Adrenal gland (tissue), 5 donors: ENCODE results near the gene HS2ST1.
"Not testable (repeated sequence)": the region's sequence is repeated elsewhere in the genome, so short reads cannot be mapped to it uniquely, and the experiment has no call there.

Experiments
- CTCF ChIP-seq, 6 experiments: fragments of 450-650 bp in 4 of 6; fragments of 200-600 bp in 2 of 6; sonication (generic) in 1 of 6; IDR thresholded peaks; 1 replicate in 5 of 6; 2 replicates in 1 of 6; pipeline versions ENCODE4 v1.5.1 to v1.8.0; 2016 to 2021; ENCODE audit warnings: antibody characterized with exemption in 6 of 6, mild to moderate bottlenecking in 2 of 6, moderate library complexity in 1 of 6
- POLR2A ChIP-seq, 2 donors: fragments of 450-650 bp; IDR thresholded peaks; one replicate each; pipeline ENCODE4 v1.6.1; 2017; ENCODE audit warnings: antibody characterized with exemption in 2 of 2, mild to moderate bottlenecking in 2 of 2, moderate library complexity in 1 of 2
- donor health status: DM: no; HTN: no; CAD: no.

- TF ChIP-seq CTCF, POLR2A (IDR thresholded peaks at IDR 0.05): not testable (repeated sequence)
Measured at GRCh38 chr1:86983677-86984076, 69.2 kb downstream of the HS2ST1 start.
